LHCN-M2 (cell line): ENCODE measurements around the gene TOB1. TPM values are rescaled to one million over a fixed set of nuclear protein-coding genes. Genes with fewer than 3 reads are reported as not detected.
A peak's percentile ranks its signal among the peaks of the same experiment; 100 is the strongest.

ENCODE experiments used
- DNase-seq: peaks from one replicate; pipeline ENCODE4 v3.0.0-alpha.2; 2012; ENCODE audit warnings: low read depth
- total RNA-seq: library from RNA; depleted of rRNA; stranded (reverse); fragments of >200 nt; gene quantifications from 2 replicates; pipeline ENCODE4 v1.2.3, GENCODE V29; 2014

TOB1 gene
- total RNA-seq, 1 experiment from 2014 or later, result 16.9 TPM

GRCh38 chr17:50832267-50832863 is 33.8 kb downstream of the TOB1 start:
- DNase-seq, result no peak

GRCh38 chr17:50831471-50831928 is 34.7 kb downstream of the TOB1 start:
- DNase-seq, result no peak

- DNase-seq, result no peak
Measured at GRCh38 chr17:50830994-50831393, 35.2 kb downstream of the TOB1 start.

GRCh38 chr17:50830352-50830751 is 35.8 kb downstream of the TOB1 start:
- no peak for DNase-seq

GRCh38 chr17:50829332-50829731 is 36.8 kb downstream of the TOB1 start:
- DNase-seq, result no peak

- no peak for DNase-seq
Measured at GRCh38 chr17:50828508-50829170, 37.5 kb downstream of the TOB1 start.

- DNase-seq, result no peak
Measured at GRCh38 chr17:50825188-50825587, 41.0 kb downstream of the TOB1 start.

- DNase-seq, result no peak
Measured at GRCh38 chr17:50824429-50824828, 41.7 kb downstream of the TOB1 start.

- no peak for DNase-seq
Measured at GRCh38 chr17:50822550-50822949, 43.6 kb downstream of the TOB1 start.

- DNase-seq, result no peak
Measured at GRCh38 chr17:50820651-50821050, 45.5 kb downstream of the TOB1 start.

- DNase-seq, result no peak
Measured at GRCh38 chr17:50818921-50819657, 47.1 kb downstream of the TOB1 start.

GRCh38 chr17:50818261-50818660 is 47.9 kb downstream of the TOB1 start:
- DNase-seq, result no peak

GRCh38 chr17:50817838-50818237 is 48.3 kb downstream of the TOB1 start:
- no peak for DNase-seq

GRCh38 chr17:50816771-50817751 is 49.1 kb downstream of the TOB1 start:
- DNase-seq, result peak; percentile 14

- no peak for DNase-seq
Measured at GRCh38 chr17:50816271-50816670, 49.9 kb downstream of the TOB1 start.

GRCh38 chr17:50815400-50815799 is 50.8 kb downstream of the TOB1 start:
- no peak for DNase-seq

- no peak for DNase-seq
Measured at GRCh38 chr17:50813583-50813982, 52.6 kb downstream of the TOB1 start.
